Activated naive CD4-positive, alpha-beta T cell treated with anti-CD3 and anti-CD28 coated beads, Interleukin-2, amount 10 ng/mL, durations not matched to agents 5 hours and 36 hours (primary cell): ENCODE results near the gene MZF1. TPM values are rescaled to one million over a fixed set of nuclear protein-coding genes. Genes with fewer than 3 reads are reported as not detected.

ENCODE experiments used
- microRNA-seq: library from miRNA; unstranded; fragments of <30 nt; microRNA quantifications from one replicate; pipeline ENCODE4 v1.2.0, GENCODE V29; 2022; ENCODE audit warnings: borderline microRNAs expressed, borderline replicate concordance
- total RNA-seq, 2 experiments: library from RNA; stranded (reverse); gene quantifications; one replicate each; pipeline ENCODE4 v1.2.3, GENCODE V29; 2021

MZF1 gene
- 10 to 100 TPM; 32.9 to 39.7 TPM for total RNA-seq

DNA sequence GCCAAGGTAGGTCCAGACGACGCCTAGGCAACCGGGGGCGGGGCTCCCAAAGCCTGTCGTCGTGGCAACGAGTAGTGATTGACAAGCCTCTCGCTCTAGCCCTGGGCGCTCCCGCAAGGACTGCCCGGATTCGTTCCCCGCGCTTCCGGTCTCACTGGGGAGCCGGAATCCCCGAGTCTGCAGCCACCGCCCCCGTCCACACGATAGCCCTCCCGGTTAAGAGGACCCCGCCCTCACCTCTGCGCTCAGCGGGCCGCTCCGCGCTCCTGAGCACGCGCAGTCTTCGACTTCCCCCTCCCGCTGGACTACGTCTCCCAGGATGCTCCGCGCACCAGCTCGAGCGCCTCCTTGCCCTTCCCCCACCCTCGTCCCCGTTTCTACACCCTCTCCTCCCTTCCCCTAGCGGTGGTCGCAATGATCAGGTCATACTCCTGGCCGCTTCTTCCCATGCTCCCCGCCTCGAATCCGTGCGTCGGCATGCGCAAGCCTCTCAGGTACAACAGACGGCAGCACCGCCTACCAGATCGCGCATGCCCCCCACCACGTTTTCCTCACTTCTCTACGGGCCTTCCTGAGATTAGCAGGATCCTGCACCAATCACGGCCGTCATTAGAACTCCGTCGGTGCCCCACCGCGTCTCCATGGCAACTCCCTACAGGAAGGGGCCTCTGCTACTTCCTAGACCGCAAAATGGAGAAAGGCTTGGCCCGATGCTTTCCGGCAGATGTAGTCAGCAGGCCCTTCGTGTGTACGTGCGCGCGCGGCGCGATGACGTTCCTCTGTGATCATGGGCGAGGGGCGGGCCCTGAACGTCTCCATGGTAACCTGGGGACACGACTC, at the start of gene MZF1:
Gene MZF1 (minus strand): TSS at position 518 of the 840 bp plus-strand sequence. CDS start 1,946 bp downstream, outside the sequence.

DNA sequence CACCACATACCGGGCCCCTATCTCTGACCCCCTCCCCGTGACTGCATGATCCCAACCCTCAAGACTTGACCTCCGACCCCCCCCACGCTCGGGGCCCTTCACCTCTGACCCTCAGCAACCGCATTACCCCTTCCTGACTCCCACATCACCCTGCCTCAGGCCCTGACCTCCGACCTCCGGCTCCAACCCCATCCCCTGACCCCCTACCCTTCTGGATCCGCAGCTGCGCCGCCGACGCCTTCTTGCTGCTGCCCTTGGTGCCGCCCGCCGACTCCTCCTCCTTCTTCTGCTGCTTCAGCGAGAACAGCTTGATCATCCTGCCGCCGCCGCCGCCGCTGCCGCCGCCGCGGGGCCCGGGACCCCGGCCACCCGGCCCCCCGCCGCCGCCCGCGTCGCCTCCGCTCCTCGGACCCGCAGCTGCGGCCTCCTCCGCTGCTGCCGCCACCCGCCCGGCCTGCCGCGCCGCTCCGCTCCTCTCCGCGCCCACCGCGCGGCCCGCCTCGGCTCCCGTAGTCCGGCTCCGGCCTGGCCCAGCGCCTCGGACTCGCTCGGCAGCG, 15.0 kb downstream of the MZF1 start, which contains the start of gene UBE2M:
Gene UBE2M (minus strand): TSS at position 546 of the 557 bp plus-strand sequence. CDS start 230 bp downstream, at position 316.

GRCh38 chr19:58554494-58555368, 18.4 kb downstream of the MZF1 start, which contains the start of gene CHMP2A:
Gene CHMP2A, minus strand, starts transcription at chr19:58555105. Its CDS starts 893 bp downstream, at chr19:58554212.

GRCh38 chr19:58543826-58544590, 29.1 kb downstream of the MZF1 start, which contains the start of gene TRIM28:
Gene TRIM28, plus strand, starts transcription at chr19:58544064. Its CDS starts 694 bp downstream, at chr19:58544758.

GRCh38 chr19:58519355-58520256, 53.5 kb downstream of the MZF1 start, which contains the start of gene ZBTB45:
Gene ZBTB45, minus strand, starts transcription at chr19:58519810. Its CDS starts 2,137 bp downstream, at chr19:58517673.

Small RNA genes within 50 kb of the gene (microRNA-seq; reads per million reads assigned to microRNA genes)
- gene MIR6807, result not detected

Other genes with a start within 250 kb of the MZF1 start
- gene ZSCAN22, start 246.3 kb downstream of the MZF1 start, total RNA-seq, result 1 to 10 TPM; 4.6 to 5.3 TPM
- 1 to 10 TPM; 8.0 to 9.0 TPM for gene A1BG, start 219.8 kb downstream of the MZF1 start, total RNA-seq
- 1 to 10 TPM; 1.5 to 2.1 TPM for gene ZNF497, start 210.6 kb downstream of the MZF1 start, total RNA-seq
- 1 to 10 TPM; 1.8 to 2.3 TPM for gene ZNF837, start 192.3 kb downstream of the MZF1 start, total RNA-seq
- 1,000 to 10,000 TPM; 1,327 to 1,390 TPM for gene RPS5, start 186.1 kb downstream of the MZF1 start, total RNA-seq
- under 1 TPM; 0.31 to 0.35 TPM for gene RNF225, start 177.7 kb downstream of the MZF1 start, total RNA-seq
- gene ZNF584, start 164.7 kb downstream of the MZF1 start, total RNA-seq, result 1 to 10 TPM; 4.4 to 5.3 TPM
- gene ZNF132, start 133.2 kb downstream of the MZF1 start, total RNA-seq, result 1 to 10 TPM; 4.9 to 5.5 TPM
- 10 to 100 TPM; 10.6 to 12.1 TPM for gene ZNF324B, start 121.7 kb downstream of the MZF1 start, total RNA-seq
- 10 to 100 TPM; 13.5 to 13.7 TPM for gene ZNF324, start 106.3 kb downstream of the MZF1 start, total RNA-seq
- 1 to 10 TPM; 8.5 to 8.7 TPM for gene ZNF446, start 97.0 kb downstream of the MZF1 start, total RNA-seq
- gene SLC27A5, start 61.3 kb downstream of the MZF1 start, total RNA-seq, result 10 to 100 TPM; 11.2 to 11.6 TPM
- gene ZBTB45, start 53.5 kb downstream of the MZF1 start, total RNA-seq, result 10 to 100 TPM; 15.0 to 16.1 TPM
- 100 to 1,000 TPM; 358 to 381 TPM for gene TRIM28, start 29.3 kb downstream of the MZF1 start, total RNA-seq
- 100 to 1,000 TPM; 112 to 116 TPM for gene CHMP2A, start 18.2 kb downstream of the MZF1 start, total RNA-seq
- 10 to 100 TPM; 62.2 to 69.2 TPM for gene UBE2M, start 14.7 kb downstream of the MZF1 start, total RNA-seq